ENCODE data around the gene MAG. TPM values are rescaled to one million over a fixed set of nuclear protein-coding genes. Genes with fewer than 3 reads are reported as not detected.
A peak's percentile ranks its signal among the peaks of the same experiment; 100 is the strongest.

MAG gene
- total RNA-seq, 1 donor from 2014 or later, result not detected

GRCh38 chr19:35248310-35249145 lies 43.4 kb upstream of the MAG start, which contains the start of gene LSR:
Gene LSR, plus strand, starts transcription at chr19:35249002. Its CDS starts 21 bp downstream, at chr19:35249023.
- H2AFZ ChIP-seq (replicated peaks), result peak within 1 kb of the TSS; percentile 97
- peak within 1 kb of the TSS; percentile 83 for H3K4me2 ChIP-seq
- peaks cover 18% of the 10 kb centered on the region for H3F3A ChIP-seq (ENCODE audit: low read depth)
- Mint-ChIP-seq H3K4me3 (peak within 1 kb of the TSS; percentile 96), H3K27ac (peak within 1 kb of the TSS; percentile 96), H3K9me3 (peaks cover 6% of the 10 kb centered on the region), H3K27me3 (ENCODE audit: insufficient read depth, low read depth) (peaks cover 28% of the 10 kb centered on the region), H3K4me1 (peaks cover 12% of the 10 kb centered on the region), H3K36me3 (peaks cover 11% of the 10 kb centered on the region)
- peaks cover 31% of the 10 kb centered on the region for H4K20me1 ChIP-seq (ENCODE audit: low read depth)
- H3K9me3 ChIP-seq (ENCODE audit: low read depth), result no peaks in the 10 kb centered on the region
- no peaks in the 10 kb centered on the region for H3K36me3 ChIP-seq
- peak within 1 kb of the TSS; percentile 97 for H3K9ac ChIP-seq
- no peaks in the 10 kb centered on the region for H3K27me3 ChIP-seq
- peaks cover 8% of the 10 kb centered on the region for H3K4me1 ChIP-seq
- TF ChIP-seq EZH2phosphoT487 (IDR thresholded peaks at IDR 0.05) (no peak), CTCF (IDR thresholded peaks at IDR 0.05) (peak; percentile 27), EZH2 (IDR thresholded peaks at IDR 0.05) (no peak)
- H3K79me2 ChIP-seq (ENCODE audit: low read depth), result peaks cover 41% of the 10 kb centered on the region
- peak within 1 kb of the TSS; percentile 99 for H3K27ac ChIP-seq
- H3K4me3 ChIP-seq, result peak within 1 kb of the TSS; percentile 95
- DNase-seq (ENCODE audit: low spot score), result peak; percentile 97

GRCh38 chr19:35249146-35249847 lies 42.7 kb upstream of the MAG start:
- H3K79me2 ChIP-seq (ENCODE audit: low read depth), result peaks cover 46% of the 10 kb centered on the region
- H2AFZ ChIP-seq (replicated peaks), result peak overlapping the region; percentile 97
- peak; percentile 65 for DNase-seq (ENCODE audit: low spot score)
- peaks cover 39% of the 10 kb centered on the region for H4K20me1 ChIP-seq (ENCODE audit: low read depth)
- H3K4me1 ChIP-seq, result peaks cover 8% of the 10 kb centered on the region
- H3F3A ChIP-seq (ENCODE audit: low read depth), result peaks cover 18% of the 10 kb centered on the region
- H3K9ac ChIP-seq, result peak overlapping the region; percentile 97
- peak overlapping the region; percentile 95 for H3K4me3 ChIP-seq
- Mint-ChIP-seq H3K36me3 (peaks cover 11% of the 10 kb centered on the region), H3K27ac (peak overlapping the region; percentile 96), H3K27me3 (ENCODE audit: insufficient read depth, low read depth) (peaks cover 28% of the 10 kb centered on the region), H3K4me3 (peak overlapping the region; percentile 96), H3K4me1 (peaks cover 12% of the 10 kb centered on the region), H3K9me3 (peaks cover 6% of the 10 kb centered on the region)
- no peak for TF ChIP-seq EZH2 (IDR thresholded peaks at IDR 0.05)
- no peak for TF ChIP-seq CTCF (IDR thresholded peaks at IDR 0.05)
- no peak for TF ChIP-seq EZH2phosphoT487 (IDR thresholded peaks at IDR 0.05)
- H3K9me3 ChIP-seq (ENCODE audit: low read depth), result no peaks in the 10 kb centered on the region
- H3K27ac ChIP-seq, result no peak overlapping the region
- no peaks in the 10 kb centered on the region for H3K27me3 ChIP-seq
- H3K4me2 ChIP-seq, result peak overlapping the region; percentile 83
- no peaks in the 10 kb centered on the region for H3K36me3 ChIP-seq

- H3K36me3 Mint-ChIP-seq, result peaks cover 14% of the 10 kb centered on the region
- Histone ChIP-seq H2AFZ (replicated peaks) (no peak overlapping the region), H4K20me1 (ENCODE audit: low read depth) (peaks cover 46% of the 10 kb centered on the region), H3K4me3 (peak overlapping the region; percentile 95), H3F3A (ENCODE audit: low read depth) (peaks cover 18% of the 10 kb centered on the region), H3K9me3 (ENCODE audit: low read depth) (no peaks in the 10 kb centered on the region), H3K9ac (peak overlapping the region; percentile 97), H3K36me3 (no peaks in the 10 kb centered on the region), H3K79me2 (ENCODE audit: low read depth) (peaks cover 54% of the 10 kb centered on the region), H3K27ac (no peak overlapping the region), H3K4me1 (peaks cover 8% of the 10 kb centered on the region), H3K27me3 (no peaks in the 10 kb centered on the region), H3K4me2 (peak overlapping the region; percentile 83)
- H3K27ac Mint-ChIP-seq, result no peak overlapping the region
- peaks cover 31% of the 10 kb centered on the region for H3K27me3 Mint-ChIP-seq (ENCODE audit: insufficient read depth, low read depth)
- no peak for DNase-seq (ENCODE audit: low spot score)
- peaks cover 12% of the 10 kb centered on the region for H3K4me1 Mint-ChIP-seq
- H3K9me3 Mint-ChIP-seq, result peaks cover 3% of the 10 kb centered on the region
- TF ChIP-seq EZH2phosphoT487 (IDR thresholded peaks at IDR 0.05) (no peak), EZH2 (IDR thresholded peaks at IDR 0.05) (no peak), CTCF (IDR thresholded peaks at IDR 0.05) (no peak)
- H3K4me3 Mint-ChIP-seq, result peak overlapping the region; percentile 96
These were observed 41.9 kb upstream of the MAG start for GRCh38 chr19:35249848-35250711.
